ENCODE measurements around the gene SLC25A40.
"Not testable (repeated sequence)": the region's sequence is repeated elsewhere in the genome, so short reads cannot be mapped to it uniquely, and the experiment has no call there.

SLC25A40 gene

DNA sequence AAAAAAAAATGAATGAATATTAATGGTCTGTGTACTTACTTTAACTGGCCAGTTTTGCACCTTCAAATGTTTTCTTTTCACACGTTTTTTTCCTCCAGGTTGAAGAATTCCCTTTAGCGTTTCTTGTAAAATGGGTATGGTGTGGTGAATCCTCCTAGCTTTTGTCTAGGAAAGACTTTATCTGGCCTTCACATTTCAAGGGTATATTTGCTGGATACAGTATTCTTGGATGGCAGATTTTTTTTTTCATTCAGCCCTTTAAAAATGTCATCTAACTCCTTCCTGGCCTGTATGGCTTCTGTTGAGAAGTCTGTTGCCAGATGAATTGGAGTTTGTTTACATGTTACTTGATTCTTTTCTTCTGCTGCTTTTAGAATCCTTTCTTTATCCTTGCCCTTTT lies 10.1 kb downstream of the SLC25A40 start:
- Histone ChIP-seq H3K4me2 (ENCODE audit: low read length) (no peak overlapping the region), H3K9ac (ENCODE audit: low read depth, low read length) (no peak overlapping the region), H3K4me1 (ENCODE audit: control insufficient read depth, insufficient read depth, low read length) (no peaks in the 10 kb centered on the region), H3K27me3 (ENCODE audit: control insufficient read depth, insufficient read depth, low read length) (no peaks in the 10 kb centered on the region), H3K36me3 (ENCODE audit: insufficient read depth, low read length) (peaks cover 10% of the 10 kb centered on the region), H3K4me3 (ENCODE audit: low read length) (no peak overlapping the region), H3K9me3 (replicated peaks; ENCODE audit: low read length) (peaks cover 4% of the 10 kb centered on the region)

- peaks cover 6% of the 10 kb centered on the region for H3K36me3 ChIP-seq (ENCODE audit: insufficient read depth, low read length)
- H3K9me3 ChIP-seq (replicated peaks; ENCODE audit: low read length), result no peaks in the 10 kb centered on the region
- H3K27me3 ChIP-seq (ENCODE audit: control insufficient read depth, insufficient read depth, low read length), result no peaks in the 10 kb centered on the region
- H3K4me3 ChIP-seq (ENCODE audit: low read length), result no peak overlapping the region
- no peak overlapping the region for H3K9ac ChIP-seq (ENCODE audit: low read depth, low read length)
- no peak overlapping the region for H3K4me2 ChIP-seq (ENCODE audit: low read length)
- no peaks in the 10 kb centered on the region for H3K4me1 ChIP-seq (ENCODE audit: control insufficient read depth, insufficient read depth, low read length)
Measured at GRCh38 chr7:87858417-87859100, 17.6 kb downstream of the SLC25A40 start.

- peaks cover 6% of the 10 kb centered on the region for H3K36me3 ChIP-seq (ENCODE audit: insufficient read depth, low read length)
Measured at GRCh38 chr7:87853237-87853864, 22.8 kb downstream of the SLC25A40 start.

GRCh38 chr7:87852306-87852705 lies 23.9 kb downstream of the SLC25A40 start:
- Histone ChIP-seq H3K27me3 (ENCODE audit: control insufficient read depth, insufficient read depth, low read length) (no peaks in the 10 kb centered on the region), H3K36me3 (ENCODE audit: insufficient read depth, low read length) (peaks cover 5% of the 10 kb centered on the region), H3K9ac (ENCODE audit: low read depth, low read length) (no peak overlapping the region), H3K4me3 (ENCODE audit: low read length) (no peak overlapping the region), H3K4me1 (ENCODE audit: control insufficient read depth, insufficient read depth, low read length) (peaks cover 4% of the 10 kb centered on the region), H3K4me2 (ENCODE audit: low read length) (no peak overlapping the region), H3K9me3 (replicated peaks; ENCODE audit: low read length) (no peaks in the 10 kb centered on the region)

More at GRCh38 chr7:87853237-87853864, 22.8 kb downstream of the SLC25A40 start:
- H3K4me1 ChIP-seq (ENCODE audit: control insufficient read depth, insufficient read depth, low read length), result peaks cover 4% of the 10 kb centered on the region
- no peak overlapping the region for H3K9ac ChIP-seq (ENCODE audit: low read depth, low read length)
- H3K9me3 ChIP-seq (replicated peaks; ENCODE audit: low read length), result no peaks in the 10 kb centered on the region
- H3K4me3 ChIP-seq (ENCODE audit: low read length), result no peak overlapping the region
- no peaks in the 10 kb centered on the region for H3K27me3 ChIP-seq (ENCODE audit: control insufficient read depth, insufficient read depth, low read length)
- no peak overlapping the region for H3K4me2 ChIP-seq (ENCODE audit: low read length)

- peaks cover 7% of the 10 kb centered on the region for H3K36me3 ChIP-seq (ENCODE audit: insufficient read depth, low read length)
- no peaks in the 10 kb centered on the region for H3K9me3 ChIP-seq (replicated peaks; ENCODE audit: low read length)
- no peak overlapping the region for H3K4me2 ChIP-seq (ENCODE audit: low read length)
- H3K4me3 ChIP-seq (ENCODE audit: low read length), result no peak overlapping the region
- H3K4me1 ChIP-seq (ENCODE audit: control insufficient read depth, insufficient read depth, low read length), result peaks cover 4% of the 10 kb centered on the region
- H3K27me3 ChIP-seq (ENCODE audit: control insufficient read depth, insufficient read depth, low read length), result no peaks in the 10 kb centered on the region
- no peak overlapping the region for H3K9ac ChIP-seq (ENCODE audit: low read depth, low read length)
Measured at GRCh38 chr7:87850836-87851593, 25.1 kb downstream of the SLC25A40 start.

GRCh38 chr7:87837597-87837996 lies 38.6 kb downstream of the SLC25A40 start:
- Histone ChIP-seq H3K4me2 (ENCODE audit: low read length) (no peak overlapping the region), H3K27me3 (ENCODE audit: control insufficient read depth, insufficient read depth, low read length) (no peaks in the 10 kb centered on the region), H3K9me3 (replicated peaks; ENCODE audit: low read length) (no peaks in the 10 kb centered on the region), H3K36me3 (ENCODE audit: insufficient read depth, low read length) (peaks cover 2% of the 10 kb centered on the region), H3K4me1 (ENCODE audit: control insufficient read depth, insufficient read depth, low read length) (no peaks in the 10 kb centered on the region), H3K4me3 (ENCODE audit: low read length) (no peak overlapping the region), H3K9ac (ENCODE audit: low read depth, low read length) (no peak overlapping the region)

DNA sequence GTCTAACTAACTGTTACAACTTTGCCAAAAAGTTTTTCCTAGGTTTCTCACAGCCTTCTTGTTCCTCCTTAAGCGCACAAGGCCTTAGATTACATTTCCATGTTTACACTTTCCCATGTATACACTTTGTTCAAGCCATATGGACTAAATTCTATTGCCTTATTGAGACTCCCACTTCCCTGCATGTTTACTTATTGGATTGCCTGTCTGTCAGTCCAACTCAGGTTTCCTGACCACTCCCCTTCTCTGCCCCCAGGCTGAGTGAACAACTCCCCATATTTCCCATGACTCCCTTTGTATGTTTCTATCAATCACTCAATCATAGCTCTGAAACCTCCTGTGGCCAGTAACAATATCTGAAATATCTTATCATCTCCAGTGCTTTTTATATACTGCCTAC lies 43.0 kb downstream of the SLC25A40 start:
- H3K4me2 ChIP-seq (ENCODE audit: low read length), result no peak overlapping the region
- no peak overlapping the region for H3K4me3 ChIP-seq (ENCODE audit: low read length)
- no peaks in the 10 kb centered on the region for H3K9me3 ChIP-seq (replicated peaks; ENCODE audit: low read length)
- H3K4me1 ChIP-seq (ENCODE audit: control insufficient read depth, insufficient read depth, low read length), result no peaks in the 10 kb centered on the region
- H3K9ac ChIP-seq (ENCODE audit: low read depth, low read length), result no peak overlapping the region
- H3K36me3 ChIP-seq (ENCODE audit: insufficient read depth, low read length), result no peaks in the 10 kb centered on the region
- no peaks in the 10 kb centered on the region for H3K27me3 ChIP-seq (ENCODE audit: control insufficient read depth, insufficient read depth, low read length)

DNA sequence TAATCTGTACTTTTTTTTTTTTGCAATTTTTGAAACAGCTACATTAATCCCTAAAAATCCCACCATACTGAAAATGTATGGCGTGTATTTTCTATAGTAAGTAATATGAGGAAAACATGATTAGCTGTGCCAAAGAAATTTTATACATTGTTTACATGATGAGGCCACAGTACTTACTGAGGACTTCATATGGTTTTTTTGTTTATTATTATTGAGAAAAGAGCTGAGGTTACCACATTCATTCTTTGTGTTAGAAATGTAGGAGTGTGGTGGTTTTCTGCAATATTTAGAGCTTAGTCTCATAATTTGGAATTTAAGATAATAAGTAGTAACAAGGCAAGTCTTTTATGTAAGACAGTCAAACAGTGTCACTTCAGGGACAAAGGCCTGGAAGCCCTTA lies 45.1 kb downstream of the SLC25A40 start:
- H3K9me3 ChIP-seq (replicated peaks; ENCODE audit: low read length), result no peaks in the 10 kb centered on the region
- H3K4me2 ChIP-seq (ENCODE audit: low read length), result no peak overlapping the region
- no peak overlapping the region for H3K9ac ChIP-seq (ENCODE audit: low read depth, low read length)
- no peaks in the 10 kb centered on the region for H3K36me3 ChIP-seq (ENCODE audit: insufficient read depth, low read length)
- no peaks in the 10 kb centered on the region for H3K4me1 ChIP-seq (ENCODE audit: control insufficient read depth, insufficient read depth, low read length)
- H3K4me3 ChIP-seq (ENCODE audit: low read length), result no peak overlapping the region
- no peaks in the 10 kb centered on the region for H3K27me3 ChIP-seq (ENCODE audit: control insufficient read depth, insufficient read depth, low read length)

DNA sequence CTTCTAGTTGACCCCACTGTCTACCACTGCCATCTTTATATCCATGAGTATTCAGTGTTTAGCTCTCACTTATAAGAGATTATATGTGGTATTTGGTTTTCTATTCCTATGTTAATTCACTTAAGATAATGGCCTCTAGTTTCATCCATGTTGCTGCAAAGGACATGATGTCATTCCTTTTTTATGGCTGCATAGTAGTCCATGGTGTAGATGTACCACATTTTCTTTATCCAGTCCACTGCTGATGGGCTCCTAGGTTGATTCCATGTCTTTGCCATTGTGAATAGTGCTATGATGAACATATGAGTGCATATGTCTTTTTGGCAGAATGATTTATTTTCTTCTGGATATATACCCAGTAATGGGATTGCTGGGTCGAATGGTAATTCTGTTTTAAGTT lies 47.8 kb downstream of the SLC25A40 start:
- not testable (repeated sequence) for H3K4me3 ChIP-seq (ENCODE audit: low read length); H3K9me3 ChIP-seq (replicated peaks; ENCODE audit: low read length); H3K9ac ChIP-seq (ENCODE audit: low read depth, low read length); H3K27me3 ChIP-seq (ENCODE audit: control insufficient read depth, insufficient read depth, low read length); H3K4me2 ChIP-seq (ENCODE audit: low read length); H3K4me1 ChIP-seq (ENCODE audit: control insufficient read depth, insufficient read depth, low read length); H3K36me3 ChIP-seq (ENCODE audit: insufficient read depth, low read length)

- H3K4me1 ChIP-seq (ENCODE audit: control insufficient read depth, insufficient read depth, low read length); H3K36me3 ChIP-seq (ENCODE audit: insufficient read depth, low read length); H3K9ac ChIP-seq (ENCODE audit: low read depth, low read length); H3K4me2 ChIP-seq (ENCODE audit: low read length); H3K27me3 ChIP-seq (ENCODE audit: control insufficient read depth, insufficient read depth, low read length); H3K4me3 ChIP-seq (ENCODE audit: low read length); H3K9me3 ChIP-seq (replicated peaks; ENCODE audit: low read length): not testable (repeated sequence)
Measured at GRCh38 chr7:87825369-87825768, 50.8 kb downstream of the SLC25A40 start.

DNA sequence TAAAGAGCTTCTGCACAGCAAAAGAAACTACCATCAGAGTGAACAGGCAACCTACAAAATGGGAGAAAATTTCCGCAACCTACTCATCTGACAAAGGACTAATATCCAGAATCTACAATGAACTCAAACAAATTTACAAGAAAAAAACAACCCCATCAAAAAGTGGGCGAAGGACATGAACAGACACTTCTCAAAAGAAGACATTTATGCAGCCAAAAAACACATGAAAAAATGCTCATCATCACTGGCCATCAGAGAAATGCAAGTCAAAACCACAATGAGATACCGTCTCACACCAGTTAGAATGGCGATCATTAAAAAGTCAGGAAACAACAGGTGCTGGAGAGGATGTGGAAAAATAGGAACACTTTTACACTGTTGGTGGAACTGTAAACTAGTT lies 54.1 kb downstream of the SLC25A40 start:
- not testable (repeated sequence) for H3K9ac ChIP-seq (ENCODE audit: low read depth, low read length); H3K36me3 ChIP-seq (ENCODE audit: insufficient read depth, low read length); H3K4me1 ChIP-seq (ENCODE audit: control insufficient read depth, insufficient read depth, low read length); H3K9me3 ChIP-seq (replicated peaks; ENCODE audit: low read length); H3K4me2 ChIP-seq (ENCODE audit: low read length); H3K27me3 ChIP-seq (ENCODE audit: control insufficient read depth, insufficient read depth, low read length); H3K4me3 ChIP-seq (ENCODE audit: low read length)
